ENCODE results near the gene MGLL.

The MGLL gene

GRCh38 chr3:127790882-127791183, 31.5 kb downstream of the MGLL start:
- Histone ChIP-seq H3K4me1 (ENCODE audit: control insufficient read depth, insufficient read depth, low read length) (no peaks in the 10 kb centered on the region), H3K27ac (ENCODE audit: low read length) (no peak overlapping the region), H3K9me3 (ENCODE audit: control insufficient read depth, insufficient read depth, low read length) (no peaks in the 10 kb centered on the region), H3K27me3 (ENCODE audit: control insufficient read depth, insufficient read depth, low read length) (no peaks in the 10 kb centered on the region), H3K36me3 (ENCODE audit: control insufficient read depth, insufficient read depth, low read length) (no peaks in the 10 kb centered on the region), H3K4me3 (ENCODE audit: low read length) (no peak overlapping the region)
- no CpG with 5 or more reads among the region's 7 CpGs for WGBS (ENCODE audit: insufficient coverage, insufficient read length)
- no peak for DNase-seq (ENCODE audit: low read depth, low spot score)

GRCh38 chr3:127789990-127790881, 32.1 kb downstream of the MGLL start:
- Histone ChIP-seq H3K9me3 (ENCODE audit: control insufficient read depth, insufficient read depth, low read length) (no peaks in the 10 kb centered on the region), H3K4me3 (ENCODE audit: low read length) (no peak overlapping the region), H3K4me1 (ENCODE audit: control insufficient read depth, insufficient read depth, low read length) (no peaks in the 10 kb centered on the region), H3K36me3 (ENCODE audit: control insufficient read depth, insufficient read depth, low read length) (no peaks in the 10 kb centered on the region), H3K27ac (ENCODE audit: low read length) (no peak overlapping the region), H3K27me3 (ENCODE audit: control insufficient read depth, insufficient read depth, low read length) (no peaks in the 10 kb centered on the region)
- WGBS (ENCODE audit: insufficient coverage, insufficient read length): no CpG with 5 or more reads among the region's 19 CpGs
- no peak for DNase-seq (ENCODE audit: low read depth, low spot score)

GRCh38 chr3:127789051-127789450, 33.3 kb downstream of the MGLL start:
- DNase-seq (ENCODE audit: low read depth, low spot score): no peak
- WGBS (ENCODE audit: insufficient coverage, insufficient read length): no CpG with 5 or more reads among the region's 5 CpGs
- Histone ChIP-seq H3K4me1 (ENCODE audit: control insufficient read depth, insufficient read depth, low read length) (no peaks in the 10 kb centered on the region), H3K36me3 (ENCODE audit: control insufficient read depth, insufficient read depth, low read length) (no peaks in the 10 kb centered on the region), H3K4me3 (ENCODE audit: low read length) (no peak overlapping the region), H3K27ac (ENCODE audit: low read length) (no peak overlapping the region), H3K27me3 (ENCODE audit: control insufficient read depth, insufficient read depth, low read length) (no peaks in the 10 kb centered on the region), H3K9me3 (ENCODE audit: control insufficient read depth, insufficient read depth, low read length) (no peaks in the 10 kb centered on the region)

- H3K9me3 ChIP-seq (ENCODE audit: control insufficient read depth, insufficient read depth, low read length): no peaks in the 10 kb centered on the region
- no peaks in the 10 kb centered on the region for H3K27me3 ChIP-seq (ENCODE audit: control insufficient read depth, insufficient read depth, low read length)
- H3K4me3 ChIP-seq (ENCODE audit: low read length): no peak overlapping the region
- H3K4me1 ChIP-seq (ENCODE audit: control insufficient read depth, insufficient read depth, low read length): no peaks in the 10 kb centered on the region
- H3K36me3 ChIP-seq (ENCODE audit: control insufficient read depth, insufficient read depth, low read length): no peaks in the 10 kb centered on the region
- no peak overlapping the region for H3K27ac ChIP-seq (ENCODE audit: low read length)
- no CpG with 5 or more reads among the region's 9 CpGs for whole genome bisulfite sequencing (ENCODE audit: insufficient coverage, insufficient read length)
- no peak for DNase-seq (ENCODE audit: low read depth, low spot score)
Observed at GRCh38 chr3:127788451-127788909, 33.8 kb downstream of the MGLL start.

GRCh38 chr3:127787571-127788365, 34.5 kb downstream of the MGLL start:
- Histone ChIP-seq H3K9me3 (ENCODE audit: control insufficient read depth, insufficient read depth, low read length) (no peaks in the 10 kb centered on the region), H3K4me3 (ENCODE audit: low read length) (no peak overlapping the region), H3K36me3 (ENCODE audit: control insufficient read depth, insufficient read depth, low read length) (no peaks in the 10 kb centered on the region), H3K27me3 (ENCODE audit: control insufficient read depth, insufficient read depth, low read length) (no peaks in the 10 kb centered on the region), H3K4me1 (ENCODE audit: control insufficient read depth, insufficient read depth, low read length) (no peaks in the 10 kb centered on the region), H3K27ac (ENCODE audit: low read length) (no peak overlapping the region)
- no peak for DNase-seq (ENCODE audit: low read depth, low spot score)
- WGBS (ENCODE audit: insufficient coverage, insufficient read length): no CpG with 5 or more reads among the region's 16 CpGs

- H3K27me3 ChIP-seq (ENCODE audit: control insufficient read depth, insufficient read depth, low read length): no peaks in the 10 kb centered on the region
- H3K4me1 ChIP-seq (ENCODE audit: control insufficient read depth, insufficient read depth, low read length): no peaks in the 10 kb centered on the region
- no peaks in the 10 kb centered on the region for H3K36me3 ChIP-seq (ENCODE audit: control insufficient read depth, insufficient read depth, low read length)
- H3K27ac ChIP-seq (ENCODE audit: low read length): no peak overlapping the region
- no peak for DNase-seq (ENCODE audit: low read depth, low spot score)
- WGBS (ENCODE audit: insufficient coverage, insufficient read length): no CpG with 5 or more reads among the region's 9 CpGs
- H3K9me3 ChIP-seq (ENCODE audit: control insufficient read depth, insufficient read depth, low read length): no peaks in the 10 kb centered on the region
- H3K4me3 ChIP-seq (ENCODE audit: low read length): no peak overlapping the region
Observed at GRCh38 chr3:127787071-127787490, 35.2 kb downstream of the MGLL start.

- Histone ChIP-seq H3K4me3 (ENCODE audit: low read length) (no peak overlapping the region), H3K4me1 (ENCODE audit: control insufficient read depth, insufficient read depth, low read length) (no peaks in the 10 kb centered on the region), H3K36me3 (ENCODE audit: control insufficient read depth, insufficient read depth, low read length) (no peaks in the 10 kb centered on the region), H3K27me3 (ENCODE audit: control insufficient read depth, insufficient read depth, low read length) (no peaks in the 10 kb centered on the region), H3K9me3 (ENCODE audit: control insufficient read depth, insufficient read depth, low read length) (no peaks in the 10 kb centered on the region), H3K27ac (ENCODE audit: low read length) (no peak overlapping the region)
- DNase-seq (ENCODE audit: low read depth, low spot score): no peak
- no CpG with 5 or more reads among the region's 19 CpGs for WGBS (ENCODE audit: insufficient coverage, insufficient read length)
Observed at GRCh38 chr3:127786353-127787070, 35.8 kb downstream of the MGLL start.

- no CpG with 5 or more reads among the region's 12 CpGs for WGBS (ENCODE audit: insufficient coverage, insufficient read length)
- Histone ChIP-seq H3K36me3 (ENCODE audit: control insufficient read depth, insufficient read depth, low read length) (no peaks in the 10 kb centered on the region), H3K4me3 (ENCODE audit: low read length) (no peak overlapping the region), H3K27ac (ENCODE audit: low read length) (no peak overlapping the region), H3K4me1 (ENCODE audit: control insufficient read depth, insufficient read depth, low read length) (no peaks in the 10 kb centered on the region), H3K27me3 (ENCODE audit: control insufficient read depth, insufficient read depth, low read length) (no peaks in the 10 kb centered on the region), H3K9me3 (ENCODE audit: control insufficient read depth, insufficient read depth, low read length) (no peaks in the 10 kb centered on the region)
- DNase-seq (ENCODE audit: low read depth, low spot score): no peak
Observed at GRCh38 chr3:127785711-127786265, 36.5 kb downstream of the MGLL start.

GRCh38 chr3:127784865-127785710, 37.2 kb downstream of the MGLL start:
- H3K4me1 ChIP-seq (ENCODE audit: control insufficient read depth, insufficient read depth, low read length): no peaks in the 10 kb centered on the region
- no peak for DNase-seq (ENCODE audit: low read depth, low spot score)

More at GRCh38 chr3:127784865-127785710, 37.2 kb downstream of the MGLL start:
- no peaks in the 10 kb centered on the region for H3K9me3 ChIP-seq (ENCODE audit: control insufficient read depth, insufficient read depth, low read length)
- no CpG with 5 or more reads among the region's 12 CpGs for WGBS (ENCODE audit: insufficient coverage, insufficient read length)
- no peaks in the 10 kb centered on the region for H3K36me3 ChIP-seq (ENCODE audit: control insufficient read depth, insufficient read depth, low read length)
- H3K27ac ChIP-seq (ENCODE audit: low read length): no peak overlapping the region
- no peaks in the 10 kb centered on the region for H3K27me3 ChIP-seq (ENCODE audit: control insufficient read depth, insufficient read depth, low read length)
- H3K4me3 ChIP-seq (ENCODE audit: low read length): no peak overlapping the region
